Kidney epithelial cell (primary cell): ENCODE results near the gene DAPK3. TPM values are rescaled to one million over a fixed set of nuclear protein-coding genes. Genes with fewer than 3 reads are reported as not detected.
A peak's percentile ranks its signal among the peaks of the same experiment; 100 is the strongest.
"Not testable (repeated sequence)": the region's sequence is repeated elsewhere in the genome, so short reads cannot be mapped to it uniquely, and the experiment has no call there.

Source experiments
- DNase-seq: peaks from one replicate; pipeline ENCODE4 v3.0.0-alpha.2; 2010; ENCODE audit warnings: low read depth
- H3K27me3 ChIP-seq: 2 replicates; pipeline ENCODE4 v1.6.0; 2011; ENCODE audit warnings: low read length; ENCODE audit not compliant: control insufficient read depth, insufficient read depth
- H3K36me3 ChIP-seq: 2 replicates; pipeline ENCODE4 v1.5.1; 2011; ENCODE audit warnings: low read length; ENCODE audit not compliant: control insufficient read depth, insufficient read depth
- H3K4me3 ChIP-seq: 2 replicates; pipeline ENCODE4 v1.5.1; 2011; ENCODE audit warnings: low read depth, mild to moderate bottlenecking, control low read depth, low read length
- CTCF ChIP-seq: IDR thresholded peaks from 2 replicates; pipeline ENCODE4 v1.5.1; 2011; ENCODE audit warnings: mild to moderate bottlenecking, moderate library complexity, low read length, control low read depth, inconsistent platforms; ENCODE audit not compliant: insufficient read depth, poor library complexity, severe bottlenecking
- total RNA-seq: library from RNA; depleted of rRNA; stranded (reverse); fragments of >200 nt; gene quantifications from 2 replicates; pipeline ENCODE4 v1.2.3, GENCODE V29; 2015

Gene DAPK3
- total RNA-seq, 1 donor from 2014 or later, result 199 TPM

GRCh38 chr19:4012092-4012974, 41.4 kb upstream of the DAPK3 start:
- Histone ChIP-seq H3K36me3 (no peaks in the 10 kb centered on the region), H3K27me3 (no peaks in the 10 kb centered on the region), H3K4me3 (no peak overlapping the region)
- TF ChIP-seq CTCF, result no peak
- DNase-seq, result no peak

GRCh38 chr19:4011430-4011829, 40.5 kb upstream of the DAPK3 start:
- not testable (repeated sequence) for DNase-seq, H3K4me3 ChIP-seq, H3K27me3 ChIP-seq, H3K36me3 ChIP-seq

GRCh38 chr19:4010808-4011110, 39.9 kb upstream of the DAPK3 start:
- TF ChIP-seq CTCF, result no peak
- H3K36me3 ChIP-seq, result no peaks in the 10 kb centered on the region
- H3K27me3 ChIP-seq, result no peaks in the 10 kb centered on the region
- no peak overlapping the region for H3K4me3 ChIP-seq
- DNase-seq, result no peak

DNA sequence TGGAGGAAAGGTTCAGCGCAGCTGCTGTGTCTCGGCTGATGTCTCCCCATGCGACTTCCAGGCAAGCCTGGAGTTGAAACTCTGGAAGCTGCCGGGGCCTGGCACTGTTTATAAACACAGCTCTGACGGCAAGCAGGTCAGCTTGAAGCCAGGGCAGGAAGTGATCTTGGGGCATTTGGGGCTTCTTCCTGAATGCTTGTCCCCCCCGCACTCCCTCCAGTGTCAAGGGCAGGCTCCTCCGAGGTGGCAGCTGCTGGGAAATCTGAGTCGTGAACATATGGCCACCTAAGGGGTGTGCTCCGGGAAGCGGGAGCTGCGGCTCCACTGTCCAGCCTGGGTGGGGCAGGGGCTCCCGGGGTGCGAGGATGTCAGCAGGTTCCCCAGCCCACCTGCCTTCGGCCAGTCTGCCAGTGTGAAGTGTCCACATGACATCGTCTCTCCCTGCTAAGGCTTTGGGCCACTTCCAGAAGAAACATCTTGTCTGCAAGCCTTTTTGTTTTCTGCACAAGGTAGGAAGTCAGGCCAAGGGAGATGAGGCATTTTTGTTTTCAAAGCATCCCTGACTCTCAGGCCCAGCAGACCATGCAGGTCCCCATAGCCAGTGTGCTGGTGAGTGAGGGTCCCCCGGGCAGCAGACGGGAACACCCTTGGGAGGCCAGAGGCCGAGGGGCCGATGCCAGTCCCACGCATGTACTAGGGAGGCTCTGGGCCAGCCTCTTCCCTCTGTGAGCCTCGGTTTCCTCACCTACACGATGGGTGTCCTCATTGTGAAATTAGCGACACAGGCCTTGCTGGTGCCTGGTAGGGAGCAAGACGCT, 39.3 kb upstream of the DAPK3 start:
- Histone ChIP-seq H3K4me3 (no peak overlapping the region), H3K36me3 (no peaks in the 10 kb centered on the region), H3K27me3 (no peaks in the 10 kb centered on the region)
- DNase-seq, result no peak
- no peak for TF ChIP-seq CTCF

- no peaks in the 10 kb centered on the region for H3K36me3 ChIP-seq
- no peak for DNase-seq
- H3K27me3 ChIP-seq, result no peaks in the 10 kb centered on the region
- no peak for TF ChIP-seq CTCF
- peak overlapping the region; percentile 64 for H3K4me3 ChIP-seq
These were observed 37.1 kb upstream of the DAPK3 start for GRCh38 chr19:4007836-4008539.
